ENCODE measurements around the gene SLC25A14. TPM values are rescaled to one million over a fixed set of nuclear protein-coding genes. Genes with fewer than 3 reads are reported as not detected.

Gene SLC25A14
- polyA plus RNA-seq, 1 donor from 2014 or later: 150 TPM

GRCh38 chrX:130321550-130321949 lies 18.2 kb upstream of the SLC25A14 start:
- no peaks in the 10 kb centered on the region for H3K27me3 ChIP-seq (ENCODE audit: insufficient read depth, low read depth, low read length)

GRCh38 chrX:130330146-130330545 lies 9.6 kb upstream of the SLC25A14 start:
- H3K79me2 ChIP-seq (replicated peaks; ENCODE audit: insufficient read depth, low read length): no peaks in the 10 kb centered on the region
- H4K20me1 ChIP-seq (ENCODE audit: insufficient read depth): no peaks in the 10 kb centered on the region
- no peak overlapping the region for H3K4me3 ChIP-seq (ENCODE audit: low read length)
- no peak overlapping the region for H2AFZ ChIP-seq (ENCODE audit: low read depth, low read length)
- no peak overlapping the region for H3K9ac ChIP-seq (ENCODE audit: low read length)
- H3K27ac ChIP-seq (ENCODE audit: low read length): no peak overlapping the region
- no peaks in the 10 kb centered on the region for H3K9me2 ChIP-seq (ENCODE audit: insufficient read depth, low read length)
- no peaks in the 10 kb centered on the region for H3F3A ChIP-seq (ENCODE audit: insufficient read depth, low read length, poor library complexity, severe bottlenecking)
- no peak overlapping the region for H3K4me2 ChIP-seq (ENCODE audit: low read length)
- H3K27me3 ChIP-seq (ENCODE audit: insufficient read depth, low read depth, low read length): no peaks in the 10 kb centered on the region
- H3K9me3 ChIP-seq (ENCODE audit: low read length): no peaks in the 10 kb centered on the region
- no peaks in the 10 kb centered on the region for H3K36me3 ChIP-seq (ENCODE audit: insufficient read depth, low read length)
- TF ChIP-seq EP300 (conservative IDR thresholded peaks at IDR 0.05; ENCODE audit: poor library complexity, severe bottlenecking) (no peak), CTCF (IDR thresholded peaks at IDR 0.05; ENCODE audit: poor library complexity, severe bottlenecking) (no peak), POLR2AphosphoS5 (IDR thresholded peaks at IDR 0.05) (no peak), RAD21 (conservative IDR thresholded peaks at IDR 0.05) (no peak), SMC3 (conservative IDR thresholded peaks at IDR 0.05; ENCODE audit: poor library complexity) (no peak), MXI1 (conservative IDR thresholded peaks at IDR 0.05; ENCODE audit: poor library complexity, severe bottlenecking) (no peak), TAF1 (IDR thresholded peaks at IDR 0.05; ENCODE audit: low read depth) (no peak), EZH2 (IDR thresholded peaks at IDR 0.05; ENCODE audit: borderline replicate concordance, insufficient read depth, low read length, poor library complexity, severe bottlenecking) (no peak)

More at GRCh38 chrX:130321550-130321949, 18.2 kb upstream of the SLC25A14 start:
- Histone ChIP-seq H3K4me2 (ENCODE audit: low read length) (no peak overlapping the region), H3K36me3 (ENCODE audit: insufficient read depth, low read length) (no peaks in the 10 kb centered on the region), H2AFZ (ENCODE audit: low read depth, low read length) (no peak overlapping the region), H3K9ac (ENCODE audit: low read length) (no peak overlapping the region), H3K4me3 (ENCODE audit: low read length) (no peak overlapping the region), H3K9me3 (ENCODE audit: low read length) (no peaks in the 10 kb centered on the region), H4K20me1 (ENCODE audit: insufficient read depth) (no peaks in the 10 kb centered on the region), H3K9me2 (ENCODE audit: insufficient read depth, low read length) (no peaks in the 10 kb centered on the region), H3F3A (ENCODE audit: insufficient read depth, low read length, poor library complexity, severe bottlenecking) (no peaks in the 10 kb centered on the region), H3K27ac (ENCODE audit: low read length) (no peak overlapping the region), H3K79me2 (replicated peaks; ENCODE audit: insufficient read depth, low read length) (no peaks in the 10 kb centered on the region)
- no peak for TF ChIP-seq EZH2 (IDR thresholded peaks at IDR 0.05; ENCODE audit: borderline replicate concordance, insufficient read depth, low read length, poor library complexity, severe bottlenecking)
- TF ChIP-seq MXI1 (conservative IDR thresholded peaks at IDR 0.05; ENCODE audit: poor library complexity, severe bottlenecking): no peak
- TF ChIP-seq RAD21 (conservative IDR thresholded peaks at IDR 0.05): no peak
- TF ChIP-seq POLR2AphosphoS5 (IDR thresholded peaks at IDR 0.05): no peak
- TF ChIP-seq SMC3 (conservative IDR thresholded peaks at IDR 0.05; ENCODE audit: poor library complexity): no peak
- TF ChIP-seq TAF1 (IDR thresholded peaks at IDR 0.05; ENCODE audit: low read depth): no peak
- no peak for TF ChIP-seq CTCF (IDR thresholded peaks at IDR 0.05; ENCODE audit: poor library complexity, severe bottlenecking)
- no peak for TF ChIP-seq EP300 (conservative IDR thresholded peaks at IDR 0.05; ENCODE audit: poor library complexity, severe bottlenecking)
- no peak for TF ChIP-seq REST (IDR thresholded peaks at IDR 0.05; ENCODE audit: borderline replicate concordance)

Data from neural cell (in vitro differentiated cells).